HG02642 (cell line): ENCODE data around the gene EFCAB6.

Source experiments
- ATAC-seq: cut with Tn5 transposase; IDR thresholded peaks from one replicate; pipeline ENCODE4 v1.9.1; 2021; ENCODE audit warnings: mild to moderate bottlenecking; ENCODE audit not compliant: unreplicated experiment, poor library complexity

The EFCAB6 gene

DNA sequence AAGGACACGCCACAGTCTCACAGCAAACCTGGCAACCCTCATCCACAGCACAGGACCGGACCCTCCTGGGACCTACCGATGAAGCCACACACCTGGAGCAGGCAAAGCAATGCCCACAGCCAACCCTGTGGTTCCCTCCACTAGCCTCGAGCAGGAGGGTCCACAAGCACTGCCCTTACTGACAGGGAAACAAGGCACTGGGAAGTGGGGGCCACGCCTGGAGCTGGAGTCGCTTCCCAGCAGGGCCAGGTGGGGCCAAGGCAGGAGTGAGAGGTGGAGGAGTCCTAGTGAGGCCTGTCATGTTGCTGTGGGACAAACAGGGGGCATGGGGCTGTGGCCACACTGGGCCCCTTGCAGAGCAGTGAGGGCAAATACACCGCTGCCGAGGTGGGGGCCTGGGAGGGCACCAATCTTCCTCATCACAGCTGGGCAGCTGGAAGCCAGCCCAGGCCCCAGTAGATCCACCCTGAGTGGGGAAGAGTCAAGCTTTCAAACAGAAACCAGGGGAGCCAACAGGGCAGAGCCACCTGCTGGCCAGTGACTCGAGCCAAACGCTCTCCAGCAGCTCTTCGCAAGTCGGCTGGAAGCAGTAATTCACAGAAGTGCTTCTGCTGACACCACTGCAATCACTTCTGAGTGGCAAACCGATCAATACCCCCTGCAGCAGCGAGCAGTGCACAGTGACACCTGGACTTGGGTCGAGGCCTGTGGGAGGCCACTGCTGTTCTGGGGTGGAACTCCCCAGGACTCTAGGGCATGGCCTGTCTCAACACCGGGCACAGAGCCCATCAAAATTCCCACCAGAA, 36.5 kb upstream of the EFCAB6 start:
- ATAC-seq: no peak

DNA sequence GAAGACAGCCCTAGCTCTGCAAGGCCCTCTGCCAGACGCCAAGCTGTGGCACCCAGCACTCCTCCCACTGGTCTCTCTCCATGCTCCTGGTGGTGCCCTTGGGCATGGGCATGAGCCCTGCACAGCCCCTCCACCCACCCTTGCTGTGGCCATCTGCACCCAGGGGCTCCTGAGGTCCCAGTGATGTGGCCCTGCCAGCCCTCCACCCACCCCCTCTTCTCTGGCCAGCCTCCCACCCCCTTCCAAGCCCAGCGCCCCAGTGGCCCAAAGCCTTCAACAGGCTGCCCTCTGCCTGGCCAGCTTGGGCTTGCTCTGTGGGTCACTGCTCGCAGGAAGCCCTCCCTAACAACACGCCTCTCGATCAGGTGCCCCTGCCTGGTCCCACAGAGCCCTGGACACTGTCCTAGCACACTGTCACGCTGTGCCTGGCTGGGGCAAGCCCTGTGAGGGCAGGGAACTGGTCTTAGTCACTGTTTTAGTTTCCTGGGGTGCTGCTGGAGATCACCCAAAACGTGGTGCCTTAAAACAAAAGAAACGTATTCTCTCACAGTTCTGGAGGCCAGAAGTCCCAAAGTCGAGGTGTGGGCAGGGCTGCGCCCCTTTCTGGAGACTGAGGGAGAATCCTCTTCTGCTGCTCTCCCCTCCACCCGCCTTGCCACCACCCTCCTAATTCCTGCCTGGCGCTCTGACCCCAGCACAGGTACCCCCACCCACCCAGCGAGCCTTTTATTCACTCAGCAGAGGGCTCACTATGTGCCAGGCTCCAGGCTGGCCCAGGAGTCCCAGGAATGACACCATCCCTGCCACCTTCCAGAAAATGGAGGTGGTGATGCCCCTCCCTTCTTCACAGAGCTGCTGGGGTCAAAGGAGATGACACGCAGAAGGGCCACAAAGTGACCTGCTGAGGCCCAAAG, 35.5 kb upstream of the EFCAB6 start:
- no peak for ATAC-seq

DNA sequence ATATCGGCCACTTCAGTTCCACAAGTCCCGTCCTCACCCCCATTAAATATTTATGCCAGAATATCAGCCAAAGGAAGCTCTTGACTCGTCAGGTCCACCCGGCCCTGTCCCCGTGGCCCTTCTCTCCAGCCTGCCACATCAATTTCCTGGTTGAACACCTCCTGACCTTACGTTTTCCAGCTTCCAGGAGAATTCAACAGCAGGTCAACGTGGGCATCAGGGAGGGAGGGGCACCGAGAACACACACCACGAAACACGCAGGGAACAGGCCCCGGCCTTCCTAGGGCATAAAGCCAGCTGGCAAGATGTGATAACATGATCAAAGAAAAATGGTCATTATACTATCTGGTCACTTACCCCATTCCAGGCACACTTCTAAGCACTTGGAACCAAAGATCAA, 34.9 kb upstream of the EFCAB6 start:
- ATAC-seq: no peak

DNA sequence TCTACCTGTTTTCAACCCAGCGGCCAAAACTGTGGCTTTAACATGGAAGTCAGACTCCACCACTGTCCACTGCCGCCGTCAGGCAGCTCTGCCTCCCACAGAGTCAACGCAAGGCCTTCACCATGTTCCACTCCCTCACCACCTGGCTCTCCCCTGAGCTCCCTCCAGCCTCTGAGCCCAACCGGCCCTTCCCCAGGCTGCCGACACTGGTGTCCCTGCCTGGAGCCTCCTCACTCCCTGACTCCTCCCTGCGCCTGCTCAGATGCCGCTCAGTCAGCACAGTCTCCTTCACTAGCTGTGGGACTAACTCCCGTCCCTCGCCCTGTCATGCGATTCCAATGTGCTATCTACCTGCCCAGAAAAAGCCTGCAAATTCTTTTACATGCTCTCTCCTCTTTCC, 33.9 kb upstream of the EFCAB6 start:
- ATAC-seq: no peak

DNA sequence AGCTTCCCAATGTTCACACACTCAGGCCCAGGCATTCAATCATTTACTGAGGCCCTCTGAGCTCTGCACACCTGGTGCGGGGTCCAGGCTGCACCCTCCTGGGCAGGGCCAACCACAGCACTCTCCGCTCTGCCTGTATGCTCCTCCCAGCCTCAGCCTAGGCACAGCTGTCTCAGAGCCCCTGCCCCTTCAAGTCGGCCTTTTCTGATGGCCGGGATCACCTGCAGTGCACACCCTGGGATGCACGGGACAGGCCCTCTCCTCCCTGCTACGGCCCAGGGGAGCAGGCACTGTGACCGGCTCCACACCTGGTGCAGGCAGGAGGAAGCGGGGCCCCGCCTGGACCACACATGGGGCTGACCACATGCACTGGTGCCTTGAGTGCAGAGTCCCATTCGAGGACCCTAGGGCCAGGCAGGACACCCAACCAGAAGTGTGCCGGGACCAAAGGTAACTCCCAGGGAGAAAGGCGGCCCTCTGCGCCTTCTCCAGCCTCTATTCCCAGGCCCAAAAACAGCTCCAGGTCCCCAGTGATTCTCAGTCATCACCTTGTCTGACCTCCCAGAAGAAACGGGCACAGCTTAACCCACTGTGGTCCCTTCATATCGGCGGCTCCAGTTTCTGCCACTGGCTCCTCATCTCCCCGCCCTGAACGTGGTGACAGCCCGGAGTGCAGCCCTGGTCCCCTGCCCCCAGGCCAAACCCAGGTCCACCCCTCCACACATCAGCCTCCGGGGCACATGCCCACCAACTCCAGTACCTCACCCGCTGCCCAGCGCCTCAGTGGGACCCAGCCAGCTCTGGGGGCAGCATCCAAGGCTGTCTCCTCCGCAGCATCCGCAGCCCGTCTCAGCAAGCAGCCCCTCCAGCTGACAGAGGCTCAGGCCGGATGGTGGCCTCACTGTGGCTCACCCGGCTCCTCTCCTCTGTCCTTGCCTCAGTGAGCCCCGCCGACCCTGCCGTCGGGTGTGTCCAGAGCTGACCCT, 32.7 kb upstream of the EFCAB6 start:
- no peak for ATAC-seq

DNA sequence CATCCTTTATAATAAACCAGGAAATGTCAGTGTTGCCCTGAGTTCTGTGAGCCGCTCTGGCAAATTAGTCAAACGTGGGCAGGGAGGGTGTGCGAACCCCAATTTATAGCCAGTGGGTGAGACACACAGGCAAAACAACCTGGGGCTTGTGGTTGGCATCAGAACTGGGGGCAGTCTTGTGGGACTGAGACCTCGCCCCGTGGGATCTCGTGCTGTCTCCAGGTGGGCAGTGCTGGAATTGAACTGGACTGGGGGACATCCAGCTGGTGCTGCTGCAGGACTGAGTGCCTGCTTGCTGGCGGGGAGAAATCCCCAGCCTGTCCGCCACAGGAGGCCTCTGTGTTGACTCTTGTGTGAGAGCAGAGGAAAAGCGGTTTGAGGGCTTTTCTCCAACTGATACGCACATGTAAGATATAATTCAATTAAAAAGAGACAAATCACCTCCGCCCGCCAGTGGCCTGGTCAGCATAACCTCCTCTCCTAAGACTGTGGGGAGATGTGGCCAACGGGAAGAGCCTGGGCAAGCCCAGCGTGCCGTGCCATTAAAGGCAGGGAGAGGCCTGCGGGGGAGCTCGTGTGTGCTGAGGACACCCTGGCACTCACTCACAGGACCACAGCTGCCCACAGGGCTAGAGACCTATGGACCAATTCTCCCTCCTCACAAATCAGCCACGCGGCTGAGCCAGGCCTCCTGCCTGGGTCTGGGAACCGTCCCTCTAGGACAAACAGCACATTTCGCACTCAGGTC, 31.9 kb upstream of the EFCAB6 start:
- ATAC-seq: no peak

DNA sequence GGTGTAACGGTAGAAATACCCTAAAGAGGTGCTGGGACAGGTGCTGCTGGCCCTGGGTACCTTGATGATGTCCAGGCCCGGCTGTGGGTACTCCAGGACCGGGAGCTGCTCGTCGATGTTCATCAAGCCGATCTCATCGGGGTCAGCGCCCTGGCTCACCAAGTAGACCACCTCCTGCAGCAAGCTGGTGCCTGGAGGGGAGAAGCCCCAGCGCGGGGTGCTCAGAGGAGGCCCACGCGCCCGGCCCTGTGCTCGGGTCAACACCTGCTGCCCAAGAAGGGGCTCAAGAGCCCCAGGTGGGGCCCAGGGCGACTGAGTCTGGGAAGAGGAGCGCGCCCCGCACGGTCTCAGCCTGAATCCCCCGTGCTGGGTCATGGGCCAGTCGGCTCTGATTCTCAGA, 29.6 kb upstream of the EFCAB6 start:
- no peak for ATAC-seq

DNA sequence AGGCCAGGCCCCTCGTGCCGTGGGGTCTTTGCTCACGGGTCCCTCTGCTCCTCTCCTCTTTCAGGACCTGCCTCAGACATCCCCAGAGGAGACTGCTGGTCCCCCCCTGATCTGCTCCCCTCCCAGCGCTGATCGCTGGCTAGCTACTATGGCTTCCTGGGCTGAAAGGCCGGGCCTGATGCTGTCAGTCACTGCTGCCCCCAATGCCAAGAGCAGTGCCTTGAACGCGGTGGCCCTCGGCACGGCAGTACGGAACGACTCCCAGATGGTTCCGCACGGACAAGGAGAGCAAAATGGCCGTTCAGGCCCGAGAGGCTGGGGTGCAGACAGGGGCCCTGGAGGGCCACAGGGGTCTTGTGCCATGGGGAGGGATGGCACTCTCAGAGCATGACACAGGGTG, 28.7 kb upstream of the EFCAB6 start:
- ATAC-seq: no peak

DNA sequence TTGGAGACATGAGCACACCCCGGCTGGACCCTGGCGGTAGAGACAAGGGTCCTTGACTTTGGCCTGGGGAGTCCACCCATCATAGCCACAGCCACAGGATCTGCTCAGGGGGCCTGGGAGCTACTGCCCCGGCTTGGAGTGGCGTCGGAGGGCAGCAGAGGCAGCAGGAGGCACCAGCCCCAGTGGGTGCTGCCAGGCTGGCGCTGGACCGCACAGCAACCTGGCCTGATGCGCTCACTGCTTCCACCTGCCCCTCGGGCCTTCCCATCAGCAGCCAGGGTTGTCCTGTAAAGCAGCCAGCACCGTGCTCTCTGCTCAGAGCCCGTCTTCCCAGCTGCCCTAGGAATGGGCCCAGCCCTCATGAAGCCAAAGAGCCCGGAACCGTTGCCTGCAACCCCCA, 28.3 kb upstream of the EFCAB6 start:
- ATAC-seq: no peak

DNA sequence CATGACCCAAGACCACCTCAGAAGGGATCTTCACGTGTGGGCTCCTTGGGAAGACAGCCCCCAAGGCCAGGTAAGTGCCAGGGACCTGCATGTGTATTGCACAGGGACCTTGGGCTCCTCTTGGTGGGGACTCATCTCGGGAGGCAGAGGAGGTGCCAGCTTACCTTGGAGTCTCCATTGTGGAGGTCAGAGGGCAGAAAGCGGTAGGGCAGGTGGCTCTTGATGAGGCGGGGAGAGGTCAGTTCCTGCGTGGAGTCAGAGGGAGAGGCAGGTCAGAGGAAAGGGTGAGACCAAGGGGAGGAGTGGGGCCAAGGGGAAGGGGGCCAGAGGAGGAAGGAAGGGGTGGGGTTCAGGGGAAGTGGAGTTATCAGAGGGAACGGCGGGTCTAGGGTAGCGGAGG, 27.7 kb upstream of the EFCAB6 start:
- no peak for ATAC-seq

DNA sequence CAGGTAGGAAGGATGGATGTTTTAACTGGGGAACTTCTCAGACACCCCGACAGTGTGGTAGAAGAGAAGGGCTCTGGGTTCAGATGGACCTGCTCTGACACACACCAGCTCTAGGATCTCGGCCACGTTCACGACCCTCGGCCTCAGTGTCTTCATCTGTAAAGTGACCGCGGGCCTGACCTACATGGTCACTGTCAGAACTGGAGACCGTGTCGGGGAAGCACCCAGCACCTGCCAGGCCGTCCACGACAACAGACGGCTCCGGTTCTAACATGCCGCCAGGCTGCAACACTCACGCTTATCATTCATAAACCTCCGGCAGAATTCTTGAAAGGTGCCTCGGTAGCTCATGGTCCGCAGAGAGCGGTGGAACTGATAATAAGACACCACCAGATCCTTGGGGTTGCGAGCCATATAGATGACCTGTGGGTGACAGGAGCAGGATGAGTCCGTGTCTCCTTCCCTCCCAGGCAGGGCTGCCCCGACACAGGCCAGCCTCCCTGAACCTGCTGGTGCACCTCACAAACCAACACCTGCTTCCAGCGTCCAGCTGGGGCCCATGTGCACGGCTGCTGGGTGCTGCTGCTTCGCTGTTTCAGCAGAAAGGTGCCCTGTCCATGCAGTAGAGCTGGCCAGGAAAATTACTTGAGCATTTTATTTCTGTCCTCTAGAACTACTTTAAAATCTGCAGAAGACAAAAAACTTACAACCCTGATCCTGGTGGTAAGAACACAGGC, 26.6 kb upstream of the EFCAB6 start:
- no peak for ATAC-seq

DNA sequence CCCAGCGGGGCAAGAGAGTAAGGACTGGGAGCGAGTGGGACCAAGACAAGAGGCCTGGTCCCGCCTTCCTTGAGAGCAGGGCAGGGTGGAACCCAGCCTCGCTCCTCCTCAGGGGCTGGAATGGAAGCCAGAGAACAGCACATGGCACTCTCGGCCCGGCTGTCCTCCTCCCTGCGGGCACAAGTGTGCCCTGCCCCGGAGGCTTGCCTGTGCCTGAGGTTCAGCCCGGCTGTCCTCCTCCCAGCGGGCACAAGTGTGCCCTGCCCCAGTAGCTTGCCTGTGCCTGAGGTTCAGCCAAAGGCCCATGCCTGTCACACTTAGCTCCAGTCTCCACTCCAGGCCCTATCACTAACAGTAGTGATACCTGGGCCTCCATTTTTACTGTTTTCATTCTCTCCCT, 26.1 kb upstream of the EFCAB6 start:
- ATAC-seq: no peak

DNA sequence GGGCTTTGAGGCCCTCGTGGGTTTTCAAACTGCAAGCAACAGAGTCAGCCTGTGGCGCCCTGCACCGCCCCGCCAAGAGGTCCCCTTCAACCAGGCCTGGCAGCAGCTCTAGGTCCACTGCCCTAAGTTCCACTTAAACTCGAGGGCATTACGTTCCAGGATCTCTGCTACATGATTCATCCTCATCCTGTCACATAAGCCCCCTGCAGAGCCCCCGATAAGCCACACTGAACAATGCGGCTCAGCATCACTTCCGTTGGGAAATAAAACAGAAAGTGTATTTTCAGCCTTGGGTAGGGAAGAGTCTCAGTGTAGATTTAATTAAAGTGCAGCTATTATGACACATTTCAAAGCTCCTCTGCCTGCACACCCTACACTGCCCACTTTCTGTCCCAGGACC, 25.6 kb upstream of the EFCAB6 start:
- ATAC-seq: no peak

DNA sequence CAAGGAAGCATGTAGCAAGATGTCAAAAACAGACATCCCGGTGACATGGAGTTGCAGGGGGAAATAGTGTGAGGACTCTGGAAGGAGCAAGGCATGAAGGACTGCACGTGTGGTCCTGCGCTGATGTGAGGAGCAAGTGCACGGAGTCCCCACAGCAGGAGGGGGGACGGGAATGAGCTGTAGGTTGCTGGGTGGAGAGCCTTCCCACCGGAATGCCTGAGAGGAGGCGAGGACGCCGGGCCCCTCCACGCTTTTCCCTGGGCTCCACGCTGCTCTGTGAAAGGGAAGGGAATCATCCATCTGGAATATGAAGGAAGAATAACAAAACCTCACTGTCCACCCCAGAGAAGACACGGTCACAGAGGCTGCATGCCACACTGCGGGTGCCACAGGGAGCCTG, 23.6 kb upstream of the EFCAB6 start:
- no peak for ATAC-seq

DNA sequence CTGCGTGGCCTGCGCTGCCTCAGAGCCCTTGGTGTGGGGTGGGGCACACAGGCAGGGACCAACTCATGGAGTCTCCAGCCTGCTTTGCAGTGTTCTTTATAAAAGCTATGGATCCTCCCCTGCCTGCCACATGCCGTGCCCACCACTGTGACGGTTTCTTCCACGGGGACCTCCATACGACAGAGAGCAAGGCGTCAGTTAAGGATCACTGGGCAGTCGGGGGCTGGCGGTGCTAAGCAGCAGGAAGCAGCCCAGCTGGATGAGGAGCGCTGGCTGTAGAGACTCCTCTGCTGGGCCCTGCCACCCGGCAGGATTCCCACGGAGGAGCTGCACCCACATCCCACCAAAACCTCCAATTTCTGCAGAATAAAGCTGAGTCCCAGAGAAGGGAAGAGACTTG, 23.1 kb upstream of the EFCAB6 start:
- ATAC-seq: no peak

DNA sequence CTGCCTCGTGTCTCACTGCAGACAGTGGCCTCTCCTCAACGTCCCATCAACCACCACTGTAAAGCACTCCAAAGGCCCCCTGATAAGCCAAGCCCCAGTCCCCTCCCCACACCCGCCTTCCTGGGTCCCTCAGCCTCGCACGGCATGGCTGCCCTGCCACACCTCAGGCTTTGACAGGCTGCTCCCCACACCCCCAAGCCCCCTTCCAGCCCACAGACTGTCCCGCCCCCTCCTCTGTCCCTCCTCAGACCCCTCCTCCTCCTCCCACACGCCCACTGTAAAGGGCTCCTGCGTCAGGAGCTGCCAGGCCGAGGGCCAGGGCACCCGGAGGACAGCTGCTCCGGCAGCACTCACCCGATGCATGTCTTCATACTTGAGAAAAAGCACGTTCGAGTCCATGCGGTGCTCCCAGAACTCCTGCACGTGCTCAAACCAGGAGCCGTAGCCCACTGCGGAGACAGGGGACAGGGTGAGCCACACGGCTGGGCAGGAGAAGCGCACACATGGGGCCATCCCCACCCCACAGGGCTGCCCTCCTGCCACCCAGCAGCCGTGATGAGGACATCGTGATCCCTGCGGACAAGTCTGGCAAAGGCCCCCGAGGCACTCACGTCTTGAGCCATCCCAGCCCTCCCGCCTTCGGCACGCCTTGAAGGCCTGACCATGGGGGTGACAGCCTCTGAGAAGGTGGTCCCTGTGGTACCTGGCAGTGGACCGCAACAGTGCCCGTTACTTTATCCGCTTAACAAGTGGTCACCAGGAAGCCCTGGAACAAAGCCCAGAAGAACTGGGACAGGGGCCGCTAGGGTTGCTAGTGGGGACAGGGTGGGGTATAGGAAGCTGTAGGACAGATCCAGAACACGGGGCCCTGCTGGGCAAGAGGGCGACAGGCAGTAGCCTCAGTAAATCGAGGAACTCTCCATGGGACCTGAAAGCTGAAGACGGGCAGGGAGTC, 21.5 kb upstream of the EFCAB6 start:
- ATAC-seq: no peak

DNA sequence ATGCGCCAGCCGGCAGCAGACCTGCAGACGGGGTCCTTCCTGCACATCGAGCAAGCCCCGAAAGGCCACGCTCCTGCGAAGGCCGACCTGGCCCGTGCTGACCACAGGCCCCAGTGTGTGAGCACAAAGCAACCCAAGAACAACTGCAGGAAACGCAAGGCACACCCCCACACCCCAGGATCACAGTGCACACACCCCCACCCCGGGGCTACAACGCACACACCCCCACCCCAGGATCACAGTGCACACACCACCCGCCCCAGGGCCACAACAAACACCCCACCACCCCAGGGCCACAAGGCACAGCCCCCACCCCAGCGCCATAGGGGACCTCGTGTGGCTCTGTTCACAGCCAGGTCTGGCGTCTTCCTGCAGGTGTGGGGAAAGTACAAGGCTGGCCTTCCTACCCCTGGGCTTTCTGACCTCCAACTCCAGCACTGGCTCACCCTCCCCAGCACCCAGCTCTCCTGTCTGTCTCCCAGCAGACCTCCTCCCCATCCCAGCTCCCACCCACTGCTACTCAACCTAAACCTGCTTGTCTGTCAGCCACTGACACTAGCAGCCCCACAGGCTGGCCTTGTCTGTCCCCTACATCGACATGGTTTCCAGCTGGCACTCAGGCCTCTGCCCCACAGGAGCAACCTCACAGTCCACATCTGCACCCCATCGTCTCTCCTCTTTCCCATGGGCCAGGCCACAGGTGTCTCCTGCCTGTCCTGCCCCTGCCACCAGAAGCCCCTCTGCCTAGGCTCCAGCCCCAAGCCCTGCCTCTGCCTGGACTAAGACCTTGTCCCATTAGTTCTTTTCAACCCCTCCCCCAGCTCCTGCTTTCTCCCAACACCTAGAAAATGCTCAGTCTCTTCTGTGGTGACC, 20.5 kb upstream of the EFCAB6 start:
- no peak for ATAC-seq
